H1 (cell line): Measurements from ENCODE around the gene UGT1A3. TPM values are rescaled to one million over a fixed set of nuclear protein-coding genes. Genes with fewer than 3 reads are reported as not detected.

Experiments
- BCL11A ChIP-seq, 2 experiments: IDR thresholded peaks; one replicate each; pipeline ENCODE4 v1.6.1; 2011; ENCODE audit warnings: low read depth in 2 of 2, low read length in 2 of 2, mild to moderate bottlenecking in 2 of 2
- POLR2A ChIP-seq, 2 experiments: IDR thresholded peaks; 1 replicate in 1 of 2; 2 replicates in 1 of 2; pipeline ENCODE4 v1.6.1; 2011; ENCODE audit warnings: low read depth in 2 of 2, low read length in 2 of 2, mild to moderate bottlenecking in 2 of 2; ENCODE audit errors: control extremely low read depth in 1 of 2
- RBBP5 ChIP-seq: IDR thresholded peaks from 2 replicates; pipeline ENCODE4 v1.7.1; 2012; ENCODE audit warnings: low read depth, mild to moderate bottlenecking, inconsistent platforms, low read length, moderate library complexity, borderline replicate concordance
- RFX5 ChIP-seq: IDR thresholded peaks from 2 replicates; pipeline ENCODE4 v1.6.1; 2011; ENCODE audit warnings: low read depth, low read length, improper control_type of control experiment, borderline replicate concordance
- RXRA ChIP-seq: IDR thresholded peaks from 2 replicates; pipeline ENCODE4 v1.6.1; 2011; ENCODE audit warnings: low read depth, mild to moderate bottlenecking, low read length, moderate library complexity; ENCODE audit not compliant: insufficient read depth
- USF2 ChIP-seq: IDR thresholded peaks from 2 replicates; pipeline ENCODE4 v1.6.1; 2011; ENCODE audit warnings: low read length, improper control_type of control experiment
- polyA plus RNA-seq, 7 experiments: library from polyadenylated mRNA; depleted of rRNA in 3 of 7; stranded (reverse) in 5 of 7; unstranded in 2 of 7; fragments of >200 nt in 5 of 7; fragments of 200-250 nt in 2 of 7; gene quantifications; 1 replicate in 5 of 7; 2 replicates in 1 of 7; 4 replicates in 1 of 7; pipeline versions ENCODE4 v1.2.1 to v1.2.3, GENCODE V29; 2011 to 2013; ENCODE audit warnings: missing spikeins in 2 of 7, mixed read lengths in 2 of 7
- total RNA-seq: library from RNA; stranded (reverse); fragmentation: NEBNext Ultra II Directional; extraction: Animal tissue kit (Norgen Biotek cat#: 25700); gene quantifications from 2 replicates; pipeline ENCODE4 v1.2.1, GENCODE V29; 2021
- TF ChIP-seq, protein P1 (sequence below): fragments of 300-600 bp; sonication (generic); IDR thresholded peaks from 2 replicates; pipeline ENCODE4 v1.7.1; 2012; ENCODE audit warnings: low read length, moderate library complexity, mild to moderate bottlenecking, inconsistent platforms; ENCODE audit not compliant: insufficient replicate concordance

The UGT1A3 gene
- total and polyA plus RNA-seq, 2 of the 8 experiments (the other 6 are each of a cell fraction or from before 2014, with no cell fraction given), result not detected

- TF ChIP-seq USF2 (no peak), POLR2A (IDR thresholded peaks at IDR 0.05; ENCODE audit: control extremely low read depth in 1 of 2, low read depth in 2 of 2, low read length in 2 of 2) (no peak), BCL11A (IDR thresholded peaks at IDR 0.05; ENCODE audit: low read depth in 2 of 2, low read length in 2 of 2) (no peak), RXRA (no peak), RBBP5 (no peak), RFX5 (no peak)
- TF ChIP-seq, protein P1, sequence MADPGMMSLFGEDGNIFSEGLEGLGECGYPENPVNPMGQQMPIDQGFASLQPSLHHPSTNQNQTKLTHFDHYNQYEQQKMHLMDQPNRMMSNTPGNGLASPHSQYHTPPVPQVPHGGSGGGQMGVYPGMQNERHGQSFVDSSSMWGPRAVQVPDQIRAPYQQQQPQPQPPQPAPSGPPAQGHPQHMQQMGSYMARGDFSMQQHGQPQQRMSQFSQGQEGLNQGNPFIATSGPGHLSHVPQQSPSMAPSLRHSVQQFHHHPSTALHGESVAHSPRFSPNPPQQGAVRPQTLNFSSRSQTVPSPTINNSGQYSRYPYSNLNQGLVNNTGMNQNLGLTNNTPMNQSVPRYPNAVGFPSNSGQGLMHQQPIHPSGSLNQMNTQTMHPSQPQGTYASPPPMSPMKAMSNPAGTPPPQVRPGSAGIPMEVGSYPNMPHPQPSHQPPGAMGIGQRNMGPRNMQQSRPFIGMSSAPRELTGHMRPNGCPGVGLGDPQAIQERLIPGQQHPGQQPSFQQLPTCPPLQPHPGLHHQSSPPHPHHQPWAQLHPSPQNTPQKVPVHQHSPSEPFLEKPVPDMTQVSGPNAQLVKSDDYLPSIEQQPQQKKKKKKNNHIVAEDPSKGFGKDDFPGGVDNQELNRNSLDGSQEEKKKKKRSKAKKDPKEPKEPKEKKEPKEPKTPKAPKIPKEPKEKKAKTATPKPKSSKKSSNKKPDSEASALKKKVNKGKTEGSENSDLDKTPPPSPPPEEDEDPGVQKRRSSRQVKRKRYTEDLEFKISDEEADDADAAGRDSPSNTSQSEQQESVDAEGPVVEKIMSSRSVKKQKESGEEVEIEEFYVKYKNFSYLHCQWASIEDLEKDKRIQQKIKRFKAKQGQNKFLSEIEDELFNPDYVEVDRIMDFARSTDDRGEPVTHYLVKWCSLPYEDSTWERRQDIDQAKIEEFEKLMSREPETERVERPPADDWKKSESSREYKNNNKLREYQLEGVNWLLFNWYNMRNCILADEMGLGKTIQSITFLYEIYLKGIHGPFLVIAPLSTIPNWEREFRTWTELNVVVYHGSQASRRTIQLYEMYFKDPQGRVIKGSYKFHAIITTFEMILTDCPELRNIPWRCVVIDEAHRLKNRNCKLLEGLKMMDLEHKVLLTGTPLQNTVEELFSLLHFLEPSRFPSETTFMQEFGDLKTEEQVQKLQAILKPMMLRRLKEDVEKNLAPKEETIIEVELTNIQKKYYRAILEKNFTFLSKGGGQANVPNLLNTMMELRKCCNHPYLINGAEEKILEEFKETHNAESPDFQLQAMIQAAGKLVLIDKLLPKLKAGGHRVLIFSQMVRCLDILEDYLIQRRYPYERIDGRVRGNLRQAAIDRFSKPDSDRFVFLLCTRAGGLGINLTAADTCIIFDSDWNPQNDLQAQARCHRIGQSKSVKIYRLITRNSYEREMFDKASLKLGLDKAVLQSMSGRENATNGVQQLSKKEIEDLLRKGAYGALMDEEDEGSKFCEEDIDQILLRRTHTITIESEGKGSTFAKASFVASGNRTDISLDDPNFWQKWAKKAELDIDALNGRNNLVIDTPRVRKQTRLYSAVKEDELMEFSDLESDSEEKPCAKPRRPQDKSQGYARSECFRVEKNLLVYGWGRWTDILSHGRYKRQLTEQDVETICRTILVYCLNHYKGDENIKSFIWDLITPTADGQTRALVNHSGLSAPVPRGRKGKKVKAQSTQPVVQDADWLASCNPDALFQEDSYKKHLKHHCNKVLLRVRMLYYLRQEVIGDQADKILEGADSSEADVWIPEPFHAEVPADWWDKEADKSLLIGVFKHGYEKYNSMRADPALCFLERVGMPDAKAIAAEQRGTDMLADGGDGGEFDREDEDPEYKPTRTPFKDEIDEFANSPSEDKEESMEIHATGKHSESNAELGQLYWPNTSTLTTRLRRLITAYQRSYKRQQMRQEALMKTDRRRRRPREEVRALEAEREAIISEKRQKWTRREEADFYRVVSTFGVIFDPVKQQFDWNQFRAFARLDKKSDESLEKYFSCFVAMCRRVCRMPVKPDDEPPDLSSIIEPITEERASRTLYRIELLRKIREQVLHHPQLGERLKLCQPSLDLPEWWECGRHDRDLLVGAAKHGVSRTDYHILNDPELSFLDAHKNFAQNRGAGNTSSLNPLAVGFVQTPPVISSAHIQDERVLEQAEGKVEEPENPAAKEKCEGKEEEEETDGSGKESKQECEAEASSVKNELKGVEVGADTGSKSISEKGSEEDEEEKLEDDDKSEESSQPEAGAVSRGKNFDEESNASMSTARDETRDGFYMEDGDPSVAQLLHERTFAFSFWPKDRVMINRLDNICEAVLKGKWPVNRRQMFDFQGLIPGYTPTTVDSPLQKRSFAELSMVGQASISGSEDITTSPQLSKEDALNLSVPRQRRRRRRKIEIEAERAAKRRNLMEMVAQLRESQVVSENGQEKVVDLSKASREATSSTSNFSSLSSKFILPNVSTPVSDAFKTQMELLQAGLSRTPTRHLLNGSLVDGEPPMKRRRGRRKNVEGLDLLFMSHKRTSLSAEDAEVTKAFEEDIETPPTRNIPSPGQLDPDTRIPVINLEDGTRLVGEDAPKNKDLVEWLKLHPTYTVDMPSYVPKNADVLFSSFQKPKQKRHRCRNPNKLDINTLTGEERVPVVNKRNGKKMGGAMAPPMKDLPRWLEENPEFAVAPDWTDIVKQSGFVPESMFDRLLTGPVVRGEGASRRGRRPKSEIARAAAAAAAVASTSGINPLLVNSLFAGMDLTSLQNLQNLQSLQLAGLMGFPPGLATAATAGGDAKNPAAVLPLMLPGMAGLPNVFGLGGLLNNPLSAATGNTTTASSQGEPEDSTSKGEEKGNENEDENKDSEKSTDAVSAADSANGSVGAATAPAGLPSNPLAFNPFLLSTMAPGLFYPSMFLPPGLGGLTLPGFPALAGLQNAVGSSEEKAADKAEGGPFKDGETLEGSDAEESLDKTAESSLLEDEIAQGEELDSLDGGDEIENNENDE, result no peak
- TF ChIP-seq, all 59 proteins: peak for 0
Observed at GRCh38 chr2:233761040-233761769, 32.4 kb downstream of the UGT1A3 start (continued).
